Measurements from ENCODE around the gene KRT26. TPM values are rescaled to one million over a fixed set of nuclear protein-coding genes. Genes with fewer than 3 reads are reported as not detected.

Gene KRT26
- total RNA-seq, 1 experiment from 2014 or later: not detected

- TF ChIP-seq, protein P1, sequence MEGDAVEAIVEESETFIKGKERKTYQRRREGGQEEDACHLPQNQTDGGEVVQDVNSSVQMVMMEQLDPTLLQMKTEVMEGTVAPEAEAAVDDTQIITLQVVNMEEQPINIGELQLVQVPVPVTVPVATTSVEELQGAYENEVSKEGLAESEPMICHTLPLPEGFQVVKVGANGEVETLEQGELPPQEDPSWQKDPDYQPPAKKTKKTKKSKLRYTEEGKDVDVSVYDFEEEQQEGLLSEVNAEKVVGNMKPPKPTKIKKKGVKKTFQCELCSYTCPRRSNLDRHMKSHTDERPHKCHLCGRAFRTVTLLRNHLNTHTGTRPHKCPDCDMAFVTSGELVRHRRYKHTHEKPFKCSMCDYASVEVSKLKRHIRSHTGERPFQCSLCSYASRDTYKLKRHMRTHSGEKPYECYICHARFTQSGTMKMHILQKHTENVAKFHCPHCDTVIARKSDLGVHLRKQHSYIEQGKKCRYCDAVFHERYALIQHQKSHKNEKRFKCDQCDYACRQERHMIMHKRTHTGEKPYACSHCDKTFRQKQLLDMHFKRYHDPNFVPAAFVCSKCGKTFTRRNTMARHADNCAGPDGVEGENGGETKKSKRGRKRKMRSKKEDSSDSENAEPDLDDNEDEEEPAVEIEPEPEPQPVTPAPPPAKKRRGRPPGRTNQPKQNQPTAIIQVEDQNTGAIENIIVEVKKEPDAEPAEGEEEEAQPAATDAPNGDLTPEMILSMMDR (IDR thresholded peaks at IDR 0.05; ENCODE audit: unreplicated experiment): no peak
- no peak overlapping the region for H3K27ac Mint-ChIP-seq (ENCODE audit: low read depth, unreplicated experiment)
- ChIA-PET POLR2A (interaction anchor here (0.6 to 0.7 kb wide), 2 partner anchors 111 to 149 kb away, joined by 3 to 4 read pairs; no protein-coding TSS in a partner anchor), CTCF (interaction anchor here (0.7 to 6.6 kb wide), 3 partner anchors 12 to 243 kb away, joined by 3 to 68 read pairs (median 4); no protein-coding TSS in a partner anchor)
- peaks cover 15% of the 10 kb centered on the region for H3K27me3 Mint-ChIP-seq (ENCODE audit: insufficient read depth, unreplicated experiment)
- no peak for DNase-seq (ENCODE audit: unreplicated experiment)
- H3K36me3 Mint-ChIP-seq (ENCODE audit: insufficient read depth, unreplicated experiment): no peaks in the 10 kb centered on the region
- no peaks in the 10 kb centered on the region for H3K4me1 Mint-ChIP-seq (ENCODE audit: insufficient read depth, unreplicated experiment)
- H3K4me3 Mint-ChIP-seq (ENCODE audit: unreplicated experiment): no peak overlapping the region
- no TSS peak for BruUV-seq (replicated peaks)
- no peaks in the 10 kb centered on the region for H3K9me3 Mint-ChIP-seq (ENCODE audit: unreplicated experiment)
- intact Hi-C loops (cut with micrococcal nuclease): no loop called here
Measured at GRCh38 chr17:40796846-40797245, 24.8 kb upstream of the KRT26 start.

GRCh38 chr17:40795019-40795667 is 23.1 kb upstream of the KRT26 start:
- Mint-ChIP-seq H3K27ac (ENCODE audit: low read depth, unreplicated experiment) (no peak overlapping the region), H3K27me3 (ENCODE audit: insufficient read depth, unreplicated experiment) (peaks cover 15% of the 10 kb centered on the region), H3K36me3 (ENCODE audit: insufficient read depth, unreplicated experiment) (no peaks in the 10 kb centered on the region), H3K4me1 (ENCODE audit: insufficient read depth, unreplicated experiment) (no peaks in the 10 kb centered on the region), H3K9me3 (ENCODE audit: unreplicated experiment) (no peaks in the 10 kb centered on the region), H3K4me3 (ENCODE audit: unreplicated experiment) (no peak overlapping the region)
- ChIA-PET CTCF (interaction anchor here (0.5 to 6.6 kb wide), 5 partner anchors 175 to 506 kb away, joined by 3 to 68 read pairs (median 4); no protein-coding TSS in a partner anchor), POLR2A (interaction anchor here (1.1 kb wide), 1 partner anchor 873 kb away, joined by 3 read pairs; no protein-coding TSS in a partner anchor)
- TF ChIP-seq, protein P1 (IDR thresholded peaks at IDR 0.05; ENCODE audit: unreplicated experiment): no peak
- BruUV-seq (replicated peaks): no TSS peak
- DNase-seq (ENCODE audit: unreplicated experiment): no peak
- intact Hi-C loops (cut with micrococcal nuclease): no loop called here

GRCh38 chr17:40794466-40794865 is 22.5 kb upstream of the KRT26 start:
- Mint-ChIP-seq H3K36me3 (ENCODE audit: insufficient read depth, unreplicated experiment) (no peaks in the 10 kb centered on the region), H3K27ac (ENCODE audit: low read depth, unreplicated experiment) (no peak overlapping the region), H3K4me3 (ENCODE audit: unreplicated experiment) (no peak overlapping the region), H3K27me3 (ENCODE audit: insufficient read depth, unreplicated experiment) (peaks cover 15% of the 10 kb centered on the region), H3K9me3 (ENCODE audit: unreplicated experiment) (no peaks in the 10 kb centered on the region), H3K4me1 (ENCODE audit: insufficient read depth, unreplicated experiment) (no peaks in the 10 kb centered on the region)
- no TSS peak for BruUV-seq (replicated peaks)
- intact Hi-C loops (cut with micrococcal nuclease): no loop called here
- ChIA-PET POLR2A (interaction anchor here (1.5 kb wide), 1 partner anchor 171 kb away, joined by 3 read pairs; no protein-coding TSS in a partner anchor), CTCF (interaction anchor here (0.6 to 6.6 kb wide), 4 partner anchors 175 to 343 kb away, joined by 3 to 68 read pairs (median 4); no protein-coding TSS in a partner anchor)
- no peak for DNase-seq (ENCODE audit: unreplicated experiment)
- TF ChIP-seq, protein P1 (IDR thresholded peaks at IDR 0.05; ENCODE audit: unreplicated experiment): no peak

- TF ChIP-seq, protein P1 (IDR thresholded peaks at IDR 0.05; ENCODE audit: unreplicated experiment): no peak
- H3K36me3 Mint-ChIP-seq (ENCODE audit: insufficient read depth, unreplicated experiment): no peaks in the 10 kb centered on the region
- no peak for DNase-seq (ENCODE audit: unreplicated experiment)
- H3K4me1 Mint-ChIP-seq (ENCODE audit: insufficient read depth, unreplicated experiment): no peaks in the 10 kb centered on the region
- CTCF ChIA-PET: interaction anchor here (2.9 to 6.6 kb wide), 2 partner anchors 174 to 178 kb away, joined by 35 to 68 read pairs; no protein-coding TSS in a partner anchor
- H3K4me3 Mint-ChIP-seq (ENCODE audit: unreplicated experiment): no peak overlapping the region
- no TSS peak for BruUV-seq (replicated peaks)
- intact Hi-C loops (cut with micrococcal nuclease): no loop called here
- no peaks in the 10 kb centered on the region for H3K9me3 Mint-ChIP-seq (ENCODE audit: unreplicated experiment)
- H3K27me3 Mint-ChIP-seq (ENCODE audit: insufficient read depth, unreplicated experiment): peaks cover 15% of the 10 kb centered on the region
- H3K27ac Mint-ChIP-seq (ENCODE audit: low read depth, unreplicated experiment): no peak overlapping the region
- POLR2A ChIA-PET: interaction anchor here (1.2 to 1.5 kb wide), 2 partner anchors 171 to 174 kb away, joined by 3 to 4 read pairs; no protein-coding TSS in a partner anchor
Measured at GRCh38 chr17:40793832-40794231, 21.8 kb upstream of the KRT26 start.

Data from MCF 10A (cell line).